HG03571 (cell line): Measurements from ENCODE around the gene ZNF521.

Experiments used
- ATAC-seq: cut with Tn5 transposase; IDR thresholded peaks from one replicate; pipeline ENCODE4 v1.9.1; 2021; ENCODE audit not compliant: unreplicated experiment

ZNF521 gene

DNA sequence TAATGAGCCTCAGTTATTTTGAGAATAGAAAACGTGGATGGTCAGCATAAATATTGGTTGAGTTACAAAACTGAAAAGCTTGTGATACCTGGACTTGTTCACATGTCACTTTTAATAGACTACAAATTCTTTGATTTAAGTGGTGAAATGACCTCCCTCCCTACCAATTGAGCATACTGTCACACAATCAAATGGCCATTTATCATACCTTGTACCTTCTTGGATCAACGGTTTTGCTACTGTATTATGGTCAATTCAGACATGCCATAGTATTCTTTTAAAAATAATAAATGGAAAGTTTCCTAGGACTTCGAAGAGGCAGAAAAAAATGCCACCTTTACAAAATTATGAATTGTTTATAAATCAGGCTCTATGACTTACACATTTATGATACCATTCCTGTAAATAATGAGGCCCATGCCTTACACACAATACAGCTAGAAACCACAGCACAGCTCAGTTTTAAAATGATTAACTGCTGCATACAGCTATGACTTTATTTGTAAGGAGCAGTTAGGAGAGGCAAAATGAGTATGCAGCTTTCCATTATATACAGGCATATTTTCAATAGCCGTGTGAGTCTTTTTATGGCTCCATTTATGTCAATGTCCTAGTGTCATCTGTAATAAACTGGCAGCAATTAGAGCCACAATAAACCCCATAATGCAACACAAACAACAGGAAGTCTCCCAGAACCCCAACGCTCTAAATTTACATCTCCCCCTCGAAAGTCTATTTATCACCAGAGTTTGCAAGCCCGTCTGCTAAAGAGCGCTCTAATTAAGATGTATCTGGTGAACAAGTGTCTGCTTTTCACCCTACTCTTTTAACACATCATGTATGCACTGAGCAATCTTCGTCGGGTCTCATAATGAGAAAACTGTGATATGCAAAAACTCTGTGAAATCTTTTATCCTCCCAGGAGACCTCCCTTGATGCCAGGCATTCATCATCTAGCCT lies 176.1 kb downstream of the ZNF521 start:
- no peak for ATAC-seq

DNA sequence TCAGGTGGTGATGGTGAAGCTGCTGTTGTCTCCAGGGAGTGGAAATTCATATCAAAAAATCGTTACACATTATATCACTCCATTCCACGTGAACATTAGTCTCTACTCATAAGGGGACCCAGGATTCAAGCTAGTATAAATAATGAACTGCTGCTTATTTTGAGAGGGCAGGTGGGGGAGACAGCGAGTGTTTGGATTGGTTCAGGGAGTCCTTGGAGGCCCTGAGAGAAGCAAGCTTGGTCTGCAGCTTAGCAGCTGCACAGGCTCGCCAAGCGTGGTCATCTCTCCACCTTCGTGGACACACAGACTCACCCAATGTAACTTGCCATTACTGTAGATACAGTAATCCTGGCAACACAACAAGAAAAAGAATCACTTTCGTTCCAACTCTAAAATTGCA lies 177.6 kb downstream of the ZNF521 start:
- ATAC-seq, result no peak

DNA sequence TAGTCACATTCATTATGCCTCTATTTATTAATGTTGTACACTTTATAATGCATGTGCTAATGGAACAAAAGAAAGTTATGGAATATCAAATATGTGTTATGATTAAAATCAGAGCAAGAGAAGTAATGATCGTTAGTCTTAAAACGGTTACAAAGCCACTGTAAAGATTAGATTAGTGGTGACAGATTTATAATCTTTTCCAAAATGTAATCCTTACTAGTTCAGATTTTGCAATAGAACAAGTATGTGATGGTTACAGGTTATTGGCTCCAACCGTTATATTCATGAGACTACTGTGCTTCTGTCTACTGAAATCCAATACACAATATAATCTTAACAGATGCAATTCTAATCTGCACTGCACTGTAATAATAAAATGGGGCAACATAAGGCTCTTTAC lies 180.6 kb downstream of the ZNF521 start:
- ATAC-seq, result no peak

DNA sequence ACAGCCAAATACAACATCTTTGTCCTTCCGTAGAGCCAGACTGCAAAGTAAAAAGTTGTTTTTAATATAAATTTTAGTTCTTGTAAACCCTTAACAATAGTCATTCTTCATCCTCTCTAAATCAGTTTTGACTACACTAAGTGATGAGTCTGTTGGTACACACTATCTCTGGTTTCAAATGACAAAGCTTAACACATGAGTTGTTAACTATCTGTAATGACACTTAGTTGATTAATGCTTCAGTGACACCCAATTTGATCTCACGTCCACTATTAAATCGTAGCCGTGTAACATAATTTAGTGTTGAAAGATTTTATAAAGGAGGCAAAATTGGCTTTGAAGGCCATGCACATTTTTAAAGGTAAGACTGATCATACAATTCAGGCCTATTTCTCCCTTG lies 181.6 kb downstream of the ZNF521 start:
- ATAC-seq, result no peak

DNA sequence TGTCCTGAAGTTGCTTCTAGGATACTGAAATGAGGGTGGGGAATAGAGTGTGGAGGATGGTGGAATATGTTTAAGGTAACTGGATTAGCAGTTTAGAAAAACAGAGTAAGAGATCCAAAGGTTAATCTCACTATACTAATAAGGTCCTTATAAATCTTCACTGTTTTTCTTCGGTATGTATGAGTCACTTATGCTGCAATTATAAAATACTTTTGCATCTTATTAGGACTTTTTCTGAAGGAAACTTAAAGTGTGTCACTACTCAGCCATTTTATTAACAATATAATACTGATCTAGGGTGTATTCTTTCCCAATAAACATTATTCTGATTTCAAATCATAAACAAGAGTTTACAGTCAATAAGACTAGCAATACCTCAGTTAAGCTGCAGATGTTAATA lies 182.3 kb downstream of the ZNF521 start:
- ATAC-seq, result no peak

DNA sequence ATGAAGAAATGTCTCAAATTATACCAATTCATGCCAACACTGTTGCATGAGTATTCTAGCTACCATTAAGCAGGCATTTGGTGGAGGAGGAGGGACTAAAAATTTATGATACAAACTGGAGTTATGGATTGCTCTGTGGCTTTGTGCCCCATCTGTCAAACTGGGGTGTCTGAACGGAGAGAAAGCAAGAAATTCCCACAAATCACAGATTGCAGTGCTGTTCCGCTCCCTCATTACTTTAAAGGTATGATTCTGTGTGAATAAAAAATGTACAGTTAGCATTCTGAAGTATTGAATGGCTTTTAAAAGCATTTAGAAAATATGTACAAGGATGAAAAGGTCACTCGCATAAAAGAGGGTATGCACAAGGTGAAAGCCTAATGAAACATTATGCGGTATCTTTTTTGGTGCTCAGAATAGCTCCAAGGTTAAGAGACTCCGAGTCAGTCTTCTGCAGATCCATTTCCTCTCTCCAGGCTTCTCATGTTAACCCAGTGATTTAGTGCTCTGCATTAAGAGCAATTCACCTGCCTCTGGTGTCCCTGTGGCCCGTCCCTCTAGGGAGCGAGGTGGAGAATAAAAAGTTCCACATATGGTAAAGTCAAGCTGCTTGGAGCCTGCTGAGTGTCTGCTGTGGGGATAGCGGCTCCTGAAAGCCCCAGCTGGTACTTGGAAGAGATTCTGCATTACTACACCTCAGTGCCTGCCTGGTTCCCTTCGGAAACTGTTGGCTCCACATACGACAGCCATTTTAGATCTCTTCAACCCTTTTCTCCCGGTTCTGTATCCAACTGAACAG lies 184.2 kb downstream of the ZNF521 start:
- ATAC-seq, result no peak

DNA sequence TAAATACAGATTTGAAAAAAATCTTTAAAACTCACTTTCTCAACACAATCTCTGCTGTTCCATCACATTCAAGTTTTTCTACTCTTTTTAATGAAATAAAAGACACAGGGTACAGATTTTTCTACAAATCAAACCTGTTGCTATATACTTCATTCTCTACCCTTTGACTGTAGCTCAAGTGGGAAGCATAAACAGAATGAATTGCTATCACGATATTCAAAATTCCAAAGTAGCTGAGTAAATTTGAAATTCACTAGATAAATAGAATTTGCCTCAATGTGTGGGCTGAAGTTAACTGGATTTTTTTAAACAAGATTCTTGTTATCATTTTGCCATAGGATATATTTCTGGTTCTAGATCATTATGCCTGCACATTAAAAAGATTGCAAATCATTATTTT lies 185.9 kb downstream of the ZNF521 start:
- no peak for ATAC-seq

DNA sequence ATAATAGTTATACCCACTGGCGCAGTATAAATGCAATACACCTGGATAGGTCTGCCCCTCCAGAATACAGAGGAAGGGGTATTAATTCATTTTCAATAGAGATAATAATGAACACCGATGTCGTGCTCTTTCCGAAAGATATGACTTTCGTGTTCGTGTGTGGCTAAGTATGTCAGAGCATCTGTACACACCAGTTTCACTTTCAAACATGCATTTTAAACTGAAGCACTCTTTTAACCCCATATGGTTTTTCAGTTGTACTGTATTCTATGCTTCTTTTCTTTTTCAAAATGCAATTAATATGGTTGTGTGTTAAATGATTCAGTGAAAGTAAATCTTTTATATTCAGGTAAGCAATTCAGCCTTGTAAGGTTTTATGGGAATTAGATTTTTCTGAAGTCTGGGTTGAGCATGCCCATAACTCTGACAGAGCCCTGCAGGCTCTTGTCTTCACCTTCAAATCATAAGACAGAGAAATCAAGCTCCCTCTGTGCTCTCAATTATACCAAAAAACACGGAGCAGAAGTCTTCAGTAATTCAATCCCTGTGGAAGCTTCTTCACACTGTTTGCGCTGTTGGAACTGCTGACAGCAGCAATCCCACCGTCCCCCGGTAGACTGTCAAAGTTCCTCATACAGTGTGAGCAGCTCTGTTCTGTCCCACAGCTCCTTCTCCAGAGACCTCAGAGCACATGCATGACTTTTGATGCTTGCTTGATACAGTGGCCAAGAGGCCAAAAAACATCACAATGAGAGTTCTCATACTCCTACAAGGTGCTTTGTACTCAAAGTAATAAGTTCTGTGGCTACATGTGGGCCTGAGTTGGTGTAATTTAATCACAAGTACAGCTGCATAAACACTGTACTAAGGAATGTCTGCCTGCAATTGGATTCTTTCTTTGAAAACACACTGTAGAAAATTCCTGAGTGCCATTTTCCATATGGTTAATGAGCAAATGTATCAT lies 186.8 kb downstream of the ZNF521 start:
- peak; percentile 90 for ATAC-seq

DNA sequence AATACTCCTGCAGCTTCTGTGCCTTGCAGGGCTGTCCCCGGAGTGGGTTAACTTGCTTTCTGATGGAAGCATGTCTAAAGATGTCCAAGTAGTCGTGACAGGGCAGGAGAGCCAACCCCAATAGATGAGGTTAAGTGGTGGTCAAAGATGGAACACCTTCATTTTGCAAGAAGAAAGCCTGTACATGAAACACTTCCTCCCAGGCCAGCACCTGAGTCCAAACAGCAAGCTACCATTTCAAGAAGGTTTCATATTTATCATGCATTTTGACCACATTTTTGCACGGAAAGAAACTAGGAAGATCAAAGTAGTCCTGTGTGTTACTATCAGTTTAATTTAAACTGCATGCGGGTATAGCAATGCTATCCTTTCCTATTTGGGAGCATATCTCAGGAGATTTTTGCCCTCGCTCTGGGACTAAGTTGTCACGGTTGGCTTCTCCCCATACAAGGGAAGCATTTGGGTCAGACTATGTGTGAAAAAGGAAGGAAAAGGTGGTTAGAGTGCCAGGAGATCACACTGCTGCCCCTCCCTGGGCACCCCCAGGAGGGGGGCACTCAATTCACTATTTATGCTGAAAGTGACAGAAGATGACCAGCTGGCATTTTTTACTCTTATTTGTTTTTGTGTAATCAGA lies 187.6 kb downstream of the ZNF521 start:
- ATAC-seq, result peak; percentile 36

DNA sequence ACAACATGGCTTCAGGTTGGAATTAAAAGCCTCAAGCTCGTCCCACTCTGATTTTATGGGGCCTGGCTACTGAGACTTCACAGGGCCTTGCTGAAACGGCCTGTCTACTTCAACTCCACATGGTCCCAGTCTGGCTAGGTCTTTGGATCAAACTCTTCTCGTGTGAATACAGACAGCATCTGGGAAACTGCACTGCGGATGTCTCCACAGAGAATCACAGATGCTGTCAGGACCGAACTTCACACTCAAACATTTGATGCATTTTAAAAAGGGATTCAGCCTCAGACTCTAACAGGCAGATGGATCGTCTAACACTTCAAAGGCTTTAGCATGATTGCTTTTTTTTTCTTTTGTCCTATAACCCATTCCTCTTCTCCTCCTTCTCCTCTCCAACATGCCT lies 198.5 kb downstream of the ZNF521 start:
- no peak for ATAC-seq

DNA sequence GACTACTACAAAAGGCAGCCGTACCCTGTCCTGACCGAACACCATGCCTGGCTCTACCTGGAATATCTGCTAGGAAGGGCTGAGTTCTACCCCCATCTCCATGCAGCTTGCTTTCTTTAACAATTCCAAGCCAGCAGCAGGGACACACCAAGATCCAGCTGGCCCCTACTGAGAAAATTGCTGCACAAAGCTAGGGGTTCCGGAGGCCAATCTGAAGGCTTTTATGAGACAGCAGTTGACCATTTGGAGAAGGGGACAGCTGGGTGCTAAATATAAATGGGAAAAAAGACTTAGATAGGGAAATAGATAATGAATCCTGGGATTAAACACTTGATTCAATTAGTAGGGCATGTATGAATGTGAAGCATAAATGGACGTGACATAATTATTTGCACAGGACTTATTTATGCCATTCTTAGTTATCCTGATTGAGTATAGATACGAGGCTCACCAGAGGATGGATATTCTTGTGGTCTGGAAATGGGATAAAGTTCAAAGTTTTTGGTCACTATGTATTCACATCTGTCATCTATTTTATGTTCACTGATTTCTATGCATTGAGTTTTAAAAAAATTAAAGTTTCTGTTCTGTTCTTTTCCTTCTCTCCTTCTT lies 204.0 kb downstream of the ZNF521 start:
- no peak for ATAC-seq

DNA sequence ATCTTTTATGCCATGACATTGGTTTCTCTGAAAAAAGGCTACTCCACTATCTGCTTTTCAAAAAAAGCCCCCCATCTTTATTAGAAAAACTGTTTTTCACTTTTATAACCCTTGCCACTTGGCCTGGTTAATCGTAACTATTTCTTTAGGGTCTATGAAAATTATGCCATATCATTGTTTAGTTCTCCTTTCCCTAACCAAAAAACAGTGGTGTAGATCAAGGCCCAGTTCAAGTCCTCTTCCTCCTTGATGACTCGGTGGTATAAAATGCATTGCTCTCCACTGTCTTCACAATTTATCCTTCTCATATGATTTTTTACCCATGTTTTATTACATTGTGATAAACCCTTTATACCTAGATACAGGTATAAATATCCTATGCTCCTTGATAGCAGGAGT lies 205.5 kb downstream of the ZNF521 start:
- no peak for ATAC-seq

DNA sequence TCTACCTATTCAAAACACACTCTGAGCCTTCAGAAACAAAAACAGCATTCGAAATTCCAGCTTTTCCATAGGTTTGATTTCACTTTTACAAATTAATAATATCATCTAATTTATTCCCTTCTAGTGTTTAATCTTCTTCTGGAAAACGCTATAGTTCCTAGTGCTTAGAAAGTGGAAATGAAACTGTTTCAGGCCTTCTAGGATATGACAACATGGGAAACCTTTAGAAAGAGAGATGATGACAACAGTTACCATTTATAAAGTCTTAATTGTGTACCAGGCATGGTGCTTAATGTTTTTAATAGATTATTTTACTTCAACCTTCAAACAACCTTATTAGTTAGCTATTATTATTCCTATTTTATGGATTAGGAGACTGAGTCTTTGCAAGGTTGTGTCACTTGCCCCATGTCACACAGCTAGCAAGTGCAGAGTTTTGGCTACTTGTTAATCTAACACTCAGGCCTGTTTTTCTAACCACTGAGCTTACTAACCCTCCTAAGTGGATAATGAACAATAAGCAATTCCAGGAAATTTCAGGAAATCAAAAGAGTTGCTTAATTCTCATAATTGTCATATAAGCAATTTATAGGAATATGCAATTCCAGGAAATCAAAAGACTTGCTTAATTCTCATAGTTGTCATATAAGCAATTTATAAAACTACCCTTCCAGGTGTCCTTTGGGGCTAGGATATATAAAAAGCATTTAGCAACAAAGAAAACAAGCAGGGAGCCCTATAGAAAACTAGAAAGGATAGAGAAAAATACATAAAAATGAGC lies 206.0 kb downstream of the ZNF521 start:
- no peak for ATAC-seq

DNA sequence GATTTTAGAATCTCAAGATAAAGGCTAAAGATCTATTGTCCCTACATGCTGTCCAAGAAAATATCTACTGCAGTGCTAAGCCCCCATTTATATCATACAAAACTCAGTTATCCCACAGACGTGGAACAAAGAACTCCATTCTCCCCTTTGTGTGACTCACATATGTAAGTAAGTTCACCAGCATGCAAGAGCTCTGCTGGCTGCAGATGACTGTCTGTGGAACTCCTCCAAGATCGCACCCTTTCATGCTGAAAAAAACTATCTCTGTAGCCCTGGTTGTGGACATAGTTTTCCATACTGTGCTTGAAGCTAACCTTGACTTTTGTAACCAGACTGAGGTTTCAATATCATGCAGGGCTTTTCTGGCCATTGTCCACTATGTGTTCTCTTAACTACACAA lies 207.1 kb downstream of the ZNF521 start:
- ATAC-seq, result no peak

DNA sequence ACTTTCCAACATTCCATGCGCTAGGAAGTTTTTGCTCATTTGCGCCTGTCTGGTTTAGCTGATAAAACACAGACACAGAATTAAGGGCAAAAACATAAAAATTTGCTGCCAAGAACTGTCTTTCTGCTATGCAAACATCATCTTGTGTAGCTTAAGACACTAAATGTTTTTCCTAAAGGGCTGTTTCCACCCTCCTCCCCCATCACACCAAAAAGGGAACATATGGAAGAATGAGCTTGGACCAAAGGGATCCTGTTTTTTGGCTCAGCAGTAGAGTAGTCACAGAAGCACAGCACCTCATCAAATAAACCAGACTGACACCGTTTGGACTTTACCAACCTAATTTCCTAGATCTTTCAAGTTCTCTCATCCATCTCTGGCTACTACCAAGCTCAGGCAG lies 210.1 kb downstream of the ZNF521 start:
- no peak for ATAC-seq

DNA sequence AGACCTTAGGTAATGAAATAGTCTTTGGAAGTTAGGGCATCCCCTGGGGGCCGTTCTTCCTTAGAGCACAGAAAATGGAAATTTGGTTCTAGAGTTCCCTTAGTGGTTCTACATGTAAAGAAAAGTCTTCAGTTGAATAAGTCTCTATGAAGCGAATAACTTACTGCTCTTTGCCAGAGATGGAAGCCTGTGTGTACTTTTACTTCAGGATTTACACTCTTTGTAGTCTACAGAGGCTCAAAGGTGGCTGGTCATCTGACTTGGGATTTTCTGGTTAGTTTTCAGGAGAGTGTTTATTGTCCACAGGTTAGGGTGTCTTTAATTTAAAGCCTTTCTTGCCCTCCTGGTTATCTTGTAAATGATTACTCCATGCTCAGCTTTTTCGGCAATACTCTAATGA lies 210.6 kb downstream of the ZNF521 start:
- no peak for ATAC-seq

DNA sequence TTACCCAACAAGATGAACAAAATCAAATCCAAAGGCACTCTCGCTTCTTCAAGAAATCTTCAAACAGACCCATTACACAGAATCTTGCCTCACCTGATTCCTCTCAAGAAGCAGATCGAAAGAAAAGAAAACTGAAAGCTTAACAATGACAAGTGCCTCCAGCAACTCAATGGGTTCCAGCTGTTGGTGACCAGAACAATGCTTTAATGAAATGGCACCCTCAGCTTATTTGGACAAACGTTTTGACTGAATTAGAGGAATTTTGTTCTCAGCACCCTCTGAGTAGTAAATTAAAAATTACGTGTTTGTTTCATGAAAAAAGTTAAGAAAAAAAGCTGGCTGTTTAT lies 211.0 kb downstream of the ZNF521 start:
- ATAC-seq, result no peak

DNA sequence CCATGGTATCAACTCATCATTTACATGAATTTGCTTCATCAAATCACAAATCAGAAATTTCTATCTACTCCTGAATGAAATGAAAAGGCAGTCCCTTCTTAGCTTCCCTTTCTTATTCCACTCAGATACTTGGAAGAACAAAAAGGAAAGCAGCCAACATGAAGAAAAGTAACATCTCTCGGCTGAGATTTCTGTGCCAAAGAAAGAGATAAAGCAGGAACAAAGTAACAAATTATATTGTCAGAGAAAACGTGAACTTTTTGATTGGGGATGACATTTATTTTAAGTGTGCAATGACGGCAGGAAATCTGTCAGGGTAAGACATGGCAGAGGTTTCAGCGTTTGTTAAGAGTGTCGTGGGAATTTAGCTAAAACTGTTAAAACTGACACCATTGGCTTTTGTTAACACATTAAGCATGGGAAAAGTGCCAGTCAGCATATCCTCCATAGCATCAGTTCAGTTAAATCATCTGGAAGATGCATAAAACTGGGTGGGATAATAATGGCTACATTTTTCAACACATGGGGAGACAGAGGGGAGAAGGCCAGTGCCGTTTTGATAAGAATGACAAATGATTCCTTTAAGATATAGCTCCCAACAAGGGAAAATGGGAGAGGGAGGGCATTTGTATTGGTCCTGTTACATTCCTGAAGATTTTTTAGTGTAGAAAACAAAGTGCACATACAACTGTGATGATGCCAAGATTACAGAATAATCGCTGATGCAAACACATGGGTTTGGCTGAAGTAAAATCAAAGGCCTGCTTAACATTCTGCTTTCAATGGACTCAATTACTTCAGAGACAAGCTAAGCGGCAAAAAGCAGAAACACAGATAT lies 211.6 kb downstream of the ZNF521 start:
- ATAC-seq, result no peak

DNA sequence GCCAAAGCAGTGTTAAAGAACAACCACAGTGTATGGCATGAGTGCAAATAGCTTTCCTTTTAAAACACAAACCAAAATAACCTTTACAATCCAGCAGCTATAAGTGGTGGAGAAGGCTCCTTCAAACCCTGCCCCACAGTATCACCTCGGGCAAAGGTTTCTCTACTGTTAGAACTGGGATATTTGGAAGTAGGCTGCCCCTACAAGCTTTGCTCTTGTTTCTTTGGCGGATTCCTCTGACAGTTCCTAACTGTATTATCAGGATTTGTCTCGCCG lies 214.8 kb downstream of the ZNF521 start:
- no peak for ATAC-seq
